Measurements from ENCODE around the gene NECAP2.
"Not testable (repeated sequence)": the region's sequence is repeated elsewhere in the genome, so short reads cannot be mapped to it uniquely, and the experiment has no call there.

NECAP2 gene

GRCh38 chr1:16456151-16456550, 15.6 kb downstream of the NECAP2 start:
- H3K27ac ChIP-seq (ENCODE audit: insufficient read depth in 1 of 2, low read depth in 1 of 2, low read length in 2 of 2, poor library complexity in 1 of 2, severe bottlenecking in 2 of 2); H3K4me1 ChIP-seq (ENCODE audit: control extremely low read depth in 1 of 4, control insufficient read depth in 4 of 4, insufficient read depth in 4 of 4, low read length in 3 of 4); CTCF ChIA-PET; POLR2A ChIA-PET; H3K4me3 ChIP-seq (ENCODE audit: control insufficient read depth in 1 of 7, extremely low read depth in 1 of 7, insufficient read depth in 4 of 7, low read depth in 2 of 7, low read length in 6 of 7); DNase-seq; H3K9me3 ChIP-seq (ENCODE audit: control extremely low read depth in 1 of 5, control insufficient read depth in 4 of 5, insufficient read depth in 2 of 5, low read depth in 1 of 5, low read length in 4 of 5); H3K27me3 ChIP-seq (replicated peaks in 2 of 5; ENCODE audit: control insufficient read depth in 4 of 5, insufficient read depth in 5 of 5, low read length in 4 of 5): not testable (repeated sequence)
- peaks cover 17 to 80% (median 52%) of the 10 kb centered on the region in 4 experiments for H3K36me3 ChIP-seq (ENCODE audit: control insufficient read depth in 4 of 4, insufficient read depth in 4 of 4, low read length in 3 of 4)
- WGBS (ENCODE audit: insufficient coverage), result 99% methylated on average over 9 of the region's 10 CpGs

- POLR2A ChIA-PET, result interaction anchor here (1.3 kb wide), 1 partner anchor 10 kb away, joined by 3 read pairs; no protein-coding TSS in a partner anchor
These were observed 18.3 kb downstream of the NECAP2 start for GRCh38 chr1:16458831-16459230.

GRCh38 chr1:16459352-16459925, 18.9 kb downstream of the NECAP2 start:
- Histone ChIP-seq H3K4me1 (ENCODE audit: control extremely low read depth in 1 of 4, control insufficient read depth in 4 of 4, insufficient read depth in 4 of 4, low read length in 3 of 4) (no peaks in the 10 kb centered on the region), H3K27ac (ENCODE audit: insufficient read depth in 1 of 2, low read depth in 1 of 2, low read length in 2 of 2, poor library complexity in 1 of 2, severe bottlenecking in 2 of 2) (no peak overlapping the region), H3K36me3 (ENCODE audit: control insufficient read depth in 4 of 4, insufficient read depth in 4 of 4, low read length in 3 of 4) (peaks cover 17 to 73% (median 51%) of the 10 kb centered on the region in 4 experiments), H3K27me3 (replicated peaks in 2 of 5; ENCODE audit: control insufficient read depth in 4 of 5, insufficient read depth in 5 of 5, low read length in 4 of 5) (no peaks in the 10 kb centered on the region), H3K9me3 (ENCODE audit: control extremely low read depth in 1 of 5, control insufficient read depth in 4 of 5, insufficient read depth in 2 of 5, low read depth in 1 of 5, low read length in 4 of 5) (no peaks in the 10 kb centered on the region), H3K4me3 (ENCODE audit: control insufficient read depth in 1 of 7, extremely low read depth in 1 of 7, insufficient read depth in 4 of 7, low read depth in 2 of 7, low read length in 6 of 7) (no peak overlapping the region)
- no peak for DNase-seq
- CTCF ChIA-PET, result interaction anchor here (1.6 kb wide), 1 partner anchor 11 kb away, joined by 4 read pairs; no protein-coding TSS in a partner anchor
- POLR2A ChIA-PET, result no interaction called here
- WGBS (ENCODE audit: insufficient coverage), result 88% methylated on average over 5 of the region's 6 CpGs

More at GRCh38 chr1:16458831-16459230, 18.3 kb downstream of the NECAP2 start:
- Histone ChIP-seq H3K4me3 (ENCODE audit: control insufficient read depth in 1 of 7, extremely low read depth in 1 of 7, insufficient read depth in 4 of 7, low read depth in 2 of 7, low read length in 6 of 7) (no peak overlapping the region), H3K9me3 (ENCODE audit: control extremely low read depth in 1 of 5, control insufficient read depth in 4 of 5, insufficient read depth in 2 of 5, low read depth in 1 of 5, low read length in 4 of 5) (no peaks in the 10 kb centered on the region), H3K36me3 (ENCODE audit: control insufficient read depth in 4 of 4, insufficient read depth in 4 of 4, low read length in 3 of 4) (peaks cover 17 to 77% (median 51%) of the 10 kb centered on the region in 4 experiments), H3K4me1 (ENCODE audit: control extremely low read depth in 1 of 4, control insufficient read depth in 4 of 4, insufficient read depth in 4 of 4, low read length in 3 of 4) (no peaks in the 10 kb centered on the region), H3K27me3 (replicated peaks in 2 of 5; ENCODE audit: control insufficient read depth in 4 of 5, insufficient read depth in 5 of 5, low read length in 4 of 5) (no peaks in the 10 kb centered on the region), H3K27ac (ENCODE audit: insufficient read depth in 1 of 2, low read depth in 1 of 2, low read length in 2 of 2, poor library complexity in 1 of 2, severe bottlenecking in 2 of 2) (no peak overlapping the region)
- WGBS (ENCODE audit: insufficient coverage), result 100% methylated on average over 4 of the region's 6 CpGs
- no peak for DNase-seq
- CTCF ChIA-PET, result interaction anchor here (1.6 kb wide), 1 partner anchor 12 kb away, joined by 4 read pairs; no protein-coding TSS in a partner anchor

- Histone ChIP-seq H3K27ac (ENCODE audit: insufficient read depth in 1 of 2, low read depth in 1 of 2, low read length in 2 of 2, poor library complexity in 1 of 2, severe bottlenecking in 2 of 2) (no peak overlapping the region), H3K27me3 (replicated peaks in 2 of 5; ENCODE audit: control insufficient read depth in 4 of 5, insufficient read depth in 5 of 5, low read length in 4 of 5) (no peaks in the 10 kb centered on the region), H3K4me1 (ENCODE audit: control extremely low read depth in 1 of 4, control insufficient read depth in 4 of 4, insufficient read depth in 4 of 4, low read length in 3 of 4) (no peaks in the 10 kb centered on the region), H3K4me3 (ENCODE audit: control insufficient read depth in 1 of 7, extremely low read depth in 1 of 7, insufficient read depth in 4 of 7, low read depth in 2 of 7, low read length in 6 of 7) (no peak overlapping the region), H3K36me3 (ENCODE audit: control insufficient read depth in 4 of 4, insufficient read depth in 4 of 4, low read length in 3 of 4) (peaks cover 16 to 57% (median 44%) of the 10 kb centered on the region in 4 experiments), H3K9me3 (ENCODE audit: control extremely low read depth in 1 of 5, control insufficient read depth in 4 of 5, insufficient read depth in 2 of 5, low read depth in 1 of 5, low read length in 4 of 5) (no peaks in the 10 kb centered on the region)
- CTCF ChIA-PET, result interaction anchor here (1.3 kb wide), 1 partner anchor 18 kb away, joined by 4 read pairs; no protein-coding TSS in a partner anchor
- DNase-seq, result no peak
- whole genome bisulfite sequencing (ENCODE audit: insufficient coverage), result 88% methylated on average over 3 of the region's 3 CpGs
- POLR2A ChIA-PET, result no interaction called here
These were observed 21.2 kb downstream of the NECAP2 start for GRCh38 chr1:16461681-16462080.

GRCh38 chr1:16462773-16463330, 22.3 kb downstream of the NECAP2 start:
- Histone ChIP-seq H3K4me1 (ENCODE audit: control extremely low read depth in 1 of 4, control insufficient read depth in 4 of 4, insufficient read depth in 4 of 4, low read length in 3 of 4) (no peaks in the 10 kb centered on the region), H3K27me3 (replicated peaks in 2 of 5; ENCODE audit: control insufficient read depth in 4 of 5, insufficient read depth in 5 of 5, low read length in 4 of 5) (no peaks in the 10 kb centered on the region), H3K4me3 (ENCODE audit: control insufficient read depth in 1 of 7, extremely low read depth in 1 of 7, insufficient read depth in 4 of 7, low read depth in 2 of 7, low read length in 6 of 7) (no peak overlapping the region), H3K9me3 (ENCODE audit: control extremely low read depth in 1 of 5, control insufficient read depth in 4 of 5, insufficient read depth in 2 of 5, low read depth in 1 of 5, low read length in 4 of 5) (no peaks in the 10 kb centered on the region), H3K36me3 (ENCODE audit: control insufficient read depth in 4 of 4, insufficient read depth in 4 of 4, low read length in 3 of 4) (peaks cover 16 to 47% (median 38%) of the 10 kb centered on the region in 4 experiments), H3K27ac (ENCODE audit: insufficient read depth in 1 of 2, low read depth in 1 of 2, low read length in 2 of 2, poor library complexity in 1 of 2, severe bottlenecking in 2 of 2) (no peak overlapping the region)
- ChIA-PET POLR2A (no interaction called here), CTCF (interaction anchor here (1.3 kb wide), 1 partner anchor 19 kb away, joined by 4 read pairs; no protein-coding TSS in a partner anchor)
- no peak for DNase-seq
- WGBS (ENCODE audit: insufficient coverage), result 97% methylated on average over 7 of the region's 7 CpGs

GRCh38 chr1:16464917-16465625, 24.5 kb downstream of the NECAP2 start:
- CTCF ChIA-PET, result interaction anchor here (1.1 kb wide), 1 partner anchor 11 kb away, joined by 3 read pairs; no protein-coding TSS in a partner anchor
- 97% methylated on average over 20 of the region's 21 CpGs for WGBS (ENCODE audit: insufficient coverage)
- Histone ChIP-seq H3K9me3 (ENCODE audit: control extremely low read depth in 1 of 5, control insufficient read depth in 4 of 5, insufficient read depth in 2 of 5, low read depth in 1 of 5, low read length in 4 of 5) (no peaks in the 10 kb centered on the region), H3K27ac (ENCODE audit: insufficient read depth in 1 of 2, low read depth in 1 of 2, low read length in 2 of 2, poor library complexity in 1 of 2, severe bottlenecking in 2 of 2) (no peak overlapping the region), H3K27me3 (replicated peaks in 2 of 5; ENCODE audit: control insufficient read depth in 4 of 5, insufficient read depth in 5 of 5, low read length in 4 of 5) (no peaks in the 10 kb centered on the region), H3K36me3 (ENCODE audit: control insufficient read depth in 4 of 4, insufficient read depth in 4 of 4, low read length in 3 of 4) (peaks cover 9 to 27% (median 24%) of the 10 kb centered on the region in 4 experiments), H3K4me3 (ENCODE audit: control insufficient read depth in 1 of 7, extremely low read depth in 1 of 7, insufficient read depth in 4 of 7, low read depth in 2 of 7, low read length in 6 of 7) (no peak overlapping the region), H3K4me1 (ENCODE audit: control extremely low read depth in 1 of 4, control insufficient read depth in 4 of 4, insufficient read depth in 4 of 4, low read length in 3 of 4) (no peaks in the 10 kb centered on the region)
- POLR2A ChIA-PET, result no interaction called here
- DNase-seq, result no peak

- POLR2A ChIA-PET, result no interaction called here
- Histone ChIP-seq H3K4me1 (ENCODE audit: control extremely low read depth in 1 of 4, control insufficient read depth in 4 of 4, insufficient read depth in 4 of 4, low read length in 3 of 4) (no peaks in the 10 kb centered on the region), H3K9me3 (ENCODE audit: control extremely low read depth in 1 of 5, control insufficient read depth in 4 of 5, insufficient read depth in 2 of 5, low read depth in 1 of 5, low read length in 4 of 5) (no peaks in the 10 kb centered on the region), H3K4me3 (ENCODE audit: control insufficient read depth in 1 of 7, extremely low read depth in 1 of 7, insufficient read depth in 4 of 7, low read depth in 2 of 7, low read length in 6 of 7) (no peak overlapping the region), H3K27me3 (replicated peaks in 2 of 5; ENCODE audit: control insufficient read depth in 4 of 5, insufficient read depth in 5 of 5, low read length in 4 of 5) (no peaks in the 10 kb centered on the region), H3K27ac (ENCODE audit: insufficient read depth in 1 of 2, low read depth in 1 of 2, low read length in 2 of 2, poor library complexity in 1 of 2, severe bottlenecking in 2 of 2) (no peak overlapping the region), H3K36me3 (ENCODE audit: control insufficient read depth in 4 of 4, insufficient read depth in 4 of 4, low read length in 3 of 4) (peaks cover 0 to 9% (median 4%) of the 10 kb centered on the region in 4 experiments)
- CTCF ChIA-PET, result no interaction called here
- WGBS (ENCODE audit: insufficient coverage), result 92% methylated on average over 2 of the region's 3 CpGs
- no peak for DNase-seq
These were observed 28.0 kb downstream of the NECAP2 start for GRCh38 chr1:16468558-16468957.

Measured in common myeloid progenitor, CD34-positive (primary cell).